Prostate gland (tissue), 2 donors: Measurements from ENCODE around the gene GPX5.

Experiments used
- CTCF ChIP-seq, 4 experiments: fragments of 200-600 bp in 2 of 4; fragments of 450-650 bp in 2 of 4; sonication (generic) in 2 of 4; IDR thresholded peaks; 1 replicate in 3 of 4; 2 replicates in 1 of 4; pipeline ENCODE4 v1.5.1; 2016 to 2019; ENCODE audit warnings: antibody characterized with exemption in 4 of 4, mild to moderate bottlenecking in 2 of 4, moderate library complexity in 2 of 4
- POLR2A ChIP-seq: fragments of 450-650 bp; IDR thresholded peaks from one replicate; pipeline ENCODE4 v1.6.1; 2016; ENCODE audit warnings: antibody characterized with exemption, mild to moderate bottlenecking
- POLR2AphosphoS5 ChIP-seq: sonication (generic); formaldehyde crosslinking; IDR thresholded peaks from one replicate; pipeline ENCODE4 v1.6.1; 2017; ENCODE audit warnings: antibody characterized with exemption

- no peak for TF ChIP-seq POLR2A
- no peak for TF ChIP-seq CTCF (IDR thresholded peaks at IDR 0.05)
- TF ChIP-seq POLR2AphosphoS5: no peak
Observed at GRCh38 chr6:28491984-28492317, 33.7 kb upstream of the GPX5 start.
